HG03342 (cell line): ENCODE data around the gene DNAJB11.
A peak's percentile ranks its signal among the peaks of the same experiment; 100 is the strongest.
"Not testable (repeated sequence)": the region's sequence is repeated elsewhere in the genome, so short reads cannot be mapped to it uniquely, and the experiment has no call there.

ENCODE experiments used
- ATAC-seq: cut with Tn5 transposase; IDR thresholded peaks from one replicate; pipeline ENCODE4 v1.9.1; 2021; ENCODE audit warnings: mild to moderate bottlenecking, moderate library complexity; ENCODE audit not compliant: unreplicated experiment

DNAJB11 gene

DNA sequence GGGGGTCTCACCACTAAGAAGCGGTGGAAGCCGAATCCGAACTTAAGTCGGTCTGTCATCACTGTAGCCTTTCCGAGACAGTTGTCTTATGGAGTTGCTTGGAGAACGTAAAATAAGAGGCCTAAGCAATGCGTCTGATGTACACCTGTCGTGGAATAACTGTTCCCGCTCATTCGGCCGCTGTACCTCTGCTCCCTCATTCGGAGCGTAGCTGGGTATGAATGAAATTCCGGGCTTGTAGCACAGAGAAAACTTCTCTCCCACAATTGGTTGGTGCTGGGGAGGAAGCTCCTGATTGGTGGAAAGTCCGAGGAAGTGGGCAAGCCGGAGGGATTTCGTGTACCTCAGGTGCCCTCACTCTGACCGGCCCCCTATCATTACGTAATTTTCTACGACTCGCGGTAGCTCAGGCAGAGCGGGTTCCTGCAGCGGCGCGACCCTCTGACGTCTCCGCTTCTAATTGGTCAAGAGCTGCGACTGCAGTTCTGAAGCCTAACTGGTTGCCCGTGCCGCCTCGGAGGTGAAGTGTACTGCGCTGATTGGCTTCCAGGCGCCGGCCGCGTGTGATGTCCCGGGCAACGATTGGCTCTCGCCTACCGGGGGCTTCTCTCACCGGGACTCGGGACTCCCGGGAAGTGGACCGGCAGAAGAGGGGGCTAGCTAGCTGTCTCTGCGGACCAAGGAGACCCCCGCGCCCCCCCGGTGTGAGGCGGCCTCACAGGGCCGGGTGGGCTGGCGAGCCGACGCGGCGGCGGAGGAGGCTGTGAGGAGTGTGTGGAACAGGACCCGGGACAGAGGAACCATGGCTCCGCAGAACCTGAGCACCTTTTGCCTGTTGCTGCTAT is at the start of gene DNAJB11:
TSS of gene DNAJB11 (plus strand) at position 625 of the 845 bp plus-strand sequence. CDS start at position 803, 178 bp downstream.
- ATAC-seq: peak; percentile 82

DNA sequence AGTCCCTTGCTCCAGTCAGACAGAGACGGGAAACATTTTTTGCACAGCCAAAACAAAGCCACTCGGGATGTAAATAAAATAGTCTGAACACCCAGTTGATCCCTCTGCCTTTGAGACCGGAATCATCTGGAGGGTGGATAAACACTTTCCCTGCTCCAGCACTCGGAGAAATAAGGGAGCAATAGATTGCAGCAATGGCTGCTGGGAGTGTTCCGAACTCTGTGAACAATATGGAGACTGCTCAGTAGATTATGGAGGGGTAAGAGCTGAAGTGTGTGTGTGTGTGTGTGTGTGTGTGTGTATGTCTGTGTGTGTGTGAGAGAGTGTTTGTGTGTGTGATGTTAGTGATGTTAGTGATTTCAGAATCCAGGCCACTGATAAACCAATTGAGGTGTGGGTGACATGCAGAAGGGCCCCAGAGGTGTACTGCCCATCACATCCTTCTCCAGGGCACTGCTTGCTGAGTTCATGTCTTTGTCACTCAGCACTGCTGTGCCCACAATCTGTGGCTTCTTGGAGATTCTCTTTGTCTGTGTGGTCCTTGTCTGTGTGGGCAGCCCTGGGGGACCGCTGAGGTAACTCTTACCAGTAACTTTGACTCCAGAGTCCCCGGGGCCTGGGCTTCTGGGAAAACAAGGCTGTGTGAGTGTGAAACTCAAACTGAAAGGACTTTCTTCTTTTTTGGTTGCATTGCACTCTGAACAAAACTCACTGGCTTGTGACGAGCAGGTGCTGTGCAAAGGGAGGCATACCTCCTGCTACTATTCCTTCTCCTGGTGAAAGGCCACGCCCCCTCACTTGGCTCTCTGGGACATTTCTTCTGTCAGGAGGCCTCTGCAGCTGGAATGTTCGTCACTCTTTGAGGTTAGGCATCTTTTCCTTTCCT is 49.3 kb upstream of the DNAJB11 start:
- ATAC-seq: peak; percentile 66

DNA sequence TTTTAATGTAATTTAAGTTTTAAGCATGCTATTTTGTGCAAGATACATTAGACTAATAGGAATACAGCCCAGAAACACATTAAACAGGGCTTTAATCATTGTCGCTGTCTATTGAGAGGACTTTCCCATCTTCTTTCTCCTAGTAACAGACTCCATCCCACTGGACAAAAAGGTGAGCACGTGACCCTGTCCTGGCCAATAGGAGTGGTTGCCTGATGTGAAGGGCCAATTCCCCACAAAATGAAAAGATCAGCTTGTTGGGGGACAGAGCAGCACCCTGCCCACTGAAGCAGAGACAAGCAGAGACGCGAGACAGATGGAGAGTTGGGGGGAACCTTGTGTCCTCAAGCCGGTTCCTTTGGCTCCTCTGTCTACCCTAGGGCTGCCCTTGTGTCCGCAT is 47.5 kb upstream of the DNAJB11 start:
- no peak for ATAC-seq

DNA sequence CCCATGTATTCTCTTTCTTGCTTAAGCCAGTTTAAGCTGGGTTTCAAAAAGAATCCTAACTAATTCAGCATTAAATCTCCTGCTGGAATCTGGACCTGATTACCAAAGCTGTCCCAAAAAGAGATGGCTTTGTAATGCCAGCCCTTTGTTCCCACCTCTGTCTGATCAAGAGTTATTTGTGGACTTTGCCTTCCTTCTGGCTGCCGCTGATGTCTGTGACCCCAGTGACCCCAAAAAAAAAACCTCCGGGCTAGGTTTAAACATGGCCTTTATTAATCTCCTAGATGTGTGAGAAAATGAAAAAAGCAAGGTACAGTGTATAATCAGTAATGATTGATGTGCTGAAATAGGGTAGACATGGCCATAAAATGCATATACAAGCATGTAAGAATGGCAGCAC is 47.1 kb upstream of the DNAJB11 start:
- ATAC-seq: no peak

DNA sequence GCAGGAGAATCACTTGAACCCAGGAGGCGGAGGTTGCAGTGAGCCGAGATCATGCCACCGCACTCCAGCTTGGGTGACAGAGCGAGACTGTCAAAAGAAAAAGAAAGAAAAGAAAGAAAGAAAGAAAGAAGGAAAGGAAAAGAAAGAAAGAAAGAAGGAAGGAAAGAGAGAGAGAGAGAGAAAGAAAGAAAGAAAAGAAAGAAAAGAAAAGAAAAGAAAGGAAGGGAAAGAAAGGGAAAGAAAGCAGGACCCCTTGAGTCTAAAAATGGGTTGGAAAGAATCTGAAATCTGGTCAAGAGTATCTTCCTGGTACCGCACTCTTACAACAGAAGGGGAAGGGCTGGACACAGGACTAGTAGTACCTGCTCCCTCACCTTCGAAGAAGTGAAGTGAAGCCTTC is 45.9 kb upstream of the DNAJB11 start:
- no peak for ATAC-seq

DNA sequence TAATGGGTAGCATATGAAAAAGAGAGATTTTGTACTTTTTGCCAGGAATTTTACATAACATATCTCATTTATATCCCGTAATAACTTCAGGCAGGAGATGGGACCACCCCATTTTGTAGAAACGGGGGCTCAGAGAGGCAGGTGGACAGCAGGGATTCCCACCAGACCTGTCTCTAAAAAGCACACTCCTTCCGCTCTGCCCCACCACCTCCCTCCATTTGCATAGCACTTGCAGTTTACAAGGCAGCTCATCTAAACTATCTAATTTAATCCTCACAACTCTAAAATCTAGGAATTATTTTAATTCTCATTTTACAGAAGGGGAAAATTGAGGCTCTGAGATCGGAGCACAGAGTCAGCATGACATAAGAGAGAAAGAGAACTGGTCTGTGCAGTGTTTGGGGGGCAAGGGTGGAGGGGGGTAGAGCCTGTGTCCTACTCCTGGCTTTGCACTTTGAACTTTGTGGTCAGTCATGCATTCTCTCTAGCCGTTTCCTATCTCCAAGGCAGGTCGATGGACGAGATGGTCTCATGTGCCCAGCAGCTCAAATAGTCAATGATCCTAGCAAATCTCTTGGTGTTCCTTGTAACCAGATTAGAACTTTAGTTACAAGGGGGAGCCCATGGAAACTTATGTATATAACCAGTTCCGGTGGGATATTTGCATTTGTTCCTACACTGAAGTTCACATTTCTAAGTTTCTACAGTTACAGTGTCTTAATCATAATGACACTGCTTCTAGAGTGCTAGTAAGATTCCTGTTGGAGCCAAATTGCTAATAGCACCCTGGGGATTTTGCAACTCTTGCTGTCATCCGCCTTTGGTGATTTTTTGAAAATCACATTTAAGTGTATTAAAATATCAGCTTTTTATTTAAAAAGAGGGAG is 44.9 kb upstream of the DNAJB11 start:
- no peak for ATAC-seq

DNA sequence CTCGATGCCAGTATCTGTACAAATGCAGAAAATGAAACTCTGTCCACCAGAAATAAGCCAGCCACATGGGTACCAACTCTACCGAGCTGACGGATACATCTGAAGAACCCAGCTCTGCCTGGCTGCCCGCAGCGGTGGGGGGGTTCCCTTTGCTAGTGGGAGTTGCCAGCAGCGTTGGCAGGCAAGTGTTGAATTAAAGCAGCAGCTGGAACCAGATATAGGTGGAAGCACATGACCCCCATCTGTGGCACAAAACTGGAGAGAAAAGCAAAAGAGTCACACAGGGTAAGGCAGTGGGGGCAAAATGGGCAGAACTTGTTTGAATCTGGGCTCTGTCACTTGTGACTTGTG is 44.3 kb upstream of the DNAJB11 start:
- no peak for ATAC-seq

DNA sequence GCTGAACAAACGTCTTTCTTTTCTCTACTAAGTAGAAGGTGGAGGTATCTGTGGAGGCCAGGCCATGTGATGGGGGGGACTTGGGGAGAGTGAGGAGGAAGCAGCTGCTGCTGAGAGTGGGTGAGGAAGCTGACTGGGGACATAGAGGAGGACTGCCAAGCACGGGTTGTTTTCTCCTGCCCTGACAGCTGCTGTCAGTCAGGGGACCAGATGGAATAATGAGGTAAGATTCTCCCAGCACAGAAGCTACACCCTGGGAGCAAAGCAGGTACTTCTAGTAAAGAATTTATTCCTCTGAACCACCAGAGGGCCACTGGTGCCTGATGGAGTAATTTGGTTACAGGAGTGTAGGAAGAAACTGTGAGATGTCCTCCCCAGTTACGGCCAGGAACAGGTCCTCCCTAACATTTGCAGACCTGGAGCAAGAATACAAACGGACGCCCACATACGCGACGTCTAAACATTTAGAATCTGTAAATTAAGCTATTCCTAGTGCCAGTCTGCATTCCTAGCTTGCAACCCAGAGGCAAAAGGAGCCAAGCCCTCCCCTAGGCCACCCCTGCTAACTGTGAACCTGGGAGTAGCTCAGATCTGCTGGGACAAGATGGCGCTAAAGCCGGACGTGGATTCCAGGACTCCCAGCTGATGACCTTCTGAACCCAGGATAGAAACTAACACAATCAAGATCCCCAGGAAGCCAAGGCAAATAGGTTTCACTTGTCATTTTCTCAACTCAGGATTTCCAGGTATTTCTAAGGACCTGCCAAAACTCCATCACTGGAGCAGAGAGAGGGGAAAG is 41.1 kb upstream of the DNAJB11 start:
- no peak for ATAC-seq

DNA sequence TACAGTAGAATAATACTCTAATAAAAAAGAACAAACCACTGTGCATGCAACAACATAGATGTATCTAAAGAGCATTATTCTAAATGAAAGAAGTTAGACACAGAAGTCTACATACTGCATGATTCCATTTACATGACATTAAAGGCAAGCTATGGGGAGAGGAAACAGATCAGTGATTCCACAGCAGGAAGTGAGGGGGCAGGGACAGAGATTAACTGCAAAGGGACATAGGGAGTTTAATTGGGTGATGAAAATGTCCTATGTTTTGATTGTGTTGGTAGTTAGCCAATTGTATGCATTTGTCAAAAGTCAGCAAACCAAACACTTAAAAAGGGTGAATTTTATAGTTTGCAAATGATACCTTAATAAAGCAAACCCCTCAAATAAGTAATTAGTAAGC is 40.1 kb upstream of the DNAJB11 start:
- no peak for ATAC-seq

DNA sequence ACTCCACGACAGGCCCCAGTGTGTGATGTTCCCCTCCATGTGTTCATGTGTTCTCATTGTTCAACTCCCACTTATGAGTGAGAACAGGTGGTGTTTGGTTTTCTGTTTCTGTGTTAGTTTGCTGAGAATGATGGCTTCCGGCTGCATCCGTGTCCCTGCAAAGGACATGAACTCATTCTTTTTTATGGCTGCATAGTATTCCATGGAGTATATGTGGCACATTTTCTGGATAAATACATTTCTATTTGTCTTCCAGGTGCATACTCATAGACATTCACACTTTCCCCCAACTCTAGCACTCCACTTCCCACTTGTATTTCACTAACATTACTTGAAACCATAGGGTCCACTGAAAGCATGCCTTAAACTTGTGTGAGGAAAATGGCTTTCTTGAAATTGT is 38.8 kb upstream of the DNAJB11 start:
- ATAC-seq: not testable (repeated sequence)

DNA sequence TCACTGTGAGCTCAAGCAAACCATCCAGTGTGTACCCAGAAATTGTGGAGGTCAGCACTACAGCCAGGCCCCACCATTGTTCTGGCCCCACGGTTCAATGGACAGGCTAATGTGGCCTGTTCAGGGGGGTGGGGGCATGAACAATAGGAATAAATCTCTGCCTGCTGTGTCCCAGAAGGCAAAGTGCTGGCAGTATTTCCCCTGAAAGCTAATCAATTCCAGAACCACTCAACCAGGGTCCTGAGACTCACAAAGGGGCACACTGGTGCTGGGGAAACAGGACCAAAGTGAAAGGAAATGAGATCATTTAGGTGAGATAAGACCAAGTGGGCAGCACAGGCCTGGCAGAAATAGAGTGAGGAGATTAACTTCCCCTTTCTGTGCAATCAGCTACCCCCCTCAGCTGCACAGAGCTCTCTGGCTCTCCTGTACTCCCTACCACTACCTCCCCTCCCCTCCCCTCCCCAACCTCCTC is 37.9 kb upstream of the DNAJB11 start:
- ATAC-seq: peak; percentile 56

DNA sequence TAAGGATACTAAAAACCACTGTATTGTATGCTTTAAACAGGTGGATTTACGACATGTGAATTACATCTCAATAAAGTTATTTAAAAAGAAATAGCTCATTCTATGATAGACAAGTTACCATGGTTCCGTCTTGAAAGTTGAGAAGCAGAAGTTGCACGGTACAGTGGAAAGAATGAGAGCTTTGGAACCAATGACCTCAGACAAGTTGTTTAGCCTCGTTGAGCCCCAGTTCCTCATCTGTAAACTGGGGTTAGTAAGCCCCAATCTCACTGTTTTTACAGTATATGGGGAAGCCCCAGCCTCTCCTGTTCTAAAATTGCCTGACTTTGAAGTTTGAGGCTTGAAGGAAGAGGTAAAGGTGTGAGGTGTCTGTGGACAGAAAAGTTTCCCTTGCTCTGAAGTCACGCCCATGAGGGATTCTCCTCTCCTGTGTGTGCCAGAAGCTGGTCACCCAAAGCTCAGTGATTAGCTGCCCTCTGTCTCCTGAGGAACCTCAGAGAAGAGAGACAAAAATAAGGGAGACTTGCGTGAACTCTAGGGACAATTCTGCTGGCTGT is 36.3 kb upstream of the DNAJB11 start:
- peak; percentile 85 for ATAC-seq

DNA sequence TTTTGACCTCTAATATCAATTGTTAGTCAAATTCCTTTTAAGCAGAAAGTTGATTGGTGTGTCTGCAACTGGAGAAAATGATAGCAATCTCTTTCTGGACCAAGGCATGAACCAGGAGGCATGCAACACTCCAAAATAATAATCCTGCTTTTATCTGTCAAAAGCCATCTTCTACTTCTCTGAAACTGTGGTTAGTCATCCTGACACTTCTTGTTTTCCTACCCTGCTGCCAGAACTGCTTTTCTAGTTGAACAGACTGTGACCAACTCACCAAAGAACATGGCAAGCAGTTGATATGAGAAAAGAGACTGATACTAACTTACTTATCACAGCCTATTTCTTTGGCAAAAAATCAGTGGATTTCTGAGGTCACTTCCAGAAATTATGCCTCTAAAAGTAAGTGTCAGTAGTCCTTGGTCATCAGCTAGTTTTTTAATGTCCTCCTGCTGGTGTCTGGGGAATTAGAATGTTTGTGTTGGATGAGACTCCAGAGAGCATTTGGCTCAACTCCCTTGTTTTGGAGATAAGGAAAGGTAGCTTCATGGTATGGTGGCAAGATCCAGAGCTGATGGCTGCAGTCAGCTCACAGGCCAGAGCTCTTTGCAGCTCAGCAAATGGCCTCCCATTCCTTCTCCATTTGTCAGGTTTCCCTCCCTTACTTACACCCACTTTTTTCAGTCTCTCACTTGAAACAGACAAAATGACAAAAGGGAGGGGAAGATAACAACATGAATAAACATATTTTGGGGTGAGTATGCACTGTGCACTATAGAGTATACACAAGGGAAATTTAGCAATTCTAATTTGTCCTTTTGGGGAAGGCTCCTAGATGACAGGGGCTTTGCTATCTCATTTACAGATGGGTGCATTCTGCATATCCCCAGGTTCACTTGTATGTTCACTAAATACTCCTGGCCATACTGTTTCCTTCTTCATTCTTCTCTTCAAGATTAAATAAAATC is 33.4 kb upstream of the DNAJB11 start:
- ATAC-seq: no peak

DNA sequence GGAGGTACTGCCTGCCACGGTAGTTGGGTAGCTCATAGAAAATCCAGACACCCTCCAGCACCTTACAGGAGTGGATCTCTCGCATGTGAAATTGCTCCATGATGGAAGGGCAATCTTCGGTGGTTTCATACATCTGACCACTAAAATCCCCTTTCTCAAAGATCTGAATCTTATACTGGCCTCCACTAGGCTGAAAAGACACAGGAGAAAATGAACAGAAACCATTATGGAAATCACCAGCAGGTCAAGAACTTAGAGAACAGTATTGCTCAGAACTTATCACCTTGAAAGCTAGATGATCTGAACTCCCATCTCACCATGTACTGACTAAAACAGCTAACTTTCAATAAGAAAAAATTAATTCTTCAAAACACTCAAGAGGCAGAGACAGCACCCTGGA is 31.7 kb upstream of the DNAJB11 start:
- ATAC-seq: no peak

DNA sequence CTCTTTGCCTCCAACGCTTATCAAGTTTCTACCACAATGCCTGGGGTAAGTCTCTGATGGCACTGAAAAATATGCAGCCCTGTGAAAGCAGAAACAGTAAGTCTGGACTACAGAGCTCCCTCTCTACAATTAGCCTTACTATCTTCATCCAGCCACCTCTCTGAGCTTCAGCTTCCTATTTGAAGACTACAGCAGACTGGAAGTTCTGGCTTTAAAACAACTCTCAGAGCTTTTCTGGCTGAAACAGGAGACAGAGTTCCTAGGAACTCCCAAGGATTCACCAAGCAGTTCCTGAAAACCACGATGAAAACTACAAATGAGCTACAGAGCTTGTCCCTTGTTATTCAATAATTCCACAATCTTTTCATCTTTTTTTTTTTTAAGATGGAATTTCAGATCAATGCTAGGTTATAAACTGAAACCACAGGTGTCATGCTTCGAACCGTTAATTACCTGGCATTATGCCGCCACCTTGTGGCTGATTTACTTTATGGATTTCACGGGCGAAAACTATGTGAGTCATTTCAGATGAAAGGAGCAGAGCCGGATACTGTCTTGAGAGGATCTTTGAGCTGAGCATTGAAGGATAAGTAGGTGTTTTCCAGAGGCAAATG is 30.2 kb upstream of the DNAJB11 start:
- peak; percentile 66 for ATAC-seq

DNA sequence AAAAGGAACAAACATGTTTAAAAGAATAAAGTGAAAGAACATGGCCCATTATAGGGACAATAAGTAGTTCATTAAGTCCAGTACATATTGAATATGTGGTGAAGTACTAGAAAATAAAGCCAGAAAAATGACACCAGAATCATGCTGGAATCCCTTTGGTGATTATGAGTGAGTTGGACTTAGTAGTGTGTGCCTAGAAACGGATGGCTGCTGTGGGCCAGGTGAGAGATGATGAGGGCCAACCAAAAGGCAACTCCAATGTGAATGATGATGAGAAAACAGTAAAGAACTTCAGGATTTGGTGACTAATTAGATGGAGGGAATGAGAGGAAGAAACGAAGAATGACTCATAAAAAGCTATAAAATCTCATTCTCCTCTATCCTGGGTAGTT is 29.7 kb upstream of the DNAJB11 start:
- peak; percentile 9 for ATAC-seq

DNA sequence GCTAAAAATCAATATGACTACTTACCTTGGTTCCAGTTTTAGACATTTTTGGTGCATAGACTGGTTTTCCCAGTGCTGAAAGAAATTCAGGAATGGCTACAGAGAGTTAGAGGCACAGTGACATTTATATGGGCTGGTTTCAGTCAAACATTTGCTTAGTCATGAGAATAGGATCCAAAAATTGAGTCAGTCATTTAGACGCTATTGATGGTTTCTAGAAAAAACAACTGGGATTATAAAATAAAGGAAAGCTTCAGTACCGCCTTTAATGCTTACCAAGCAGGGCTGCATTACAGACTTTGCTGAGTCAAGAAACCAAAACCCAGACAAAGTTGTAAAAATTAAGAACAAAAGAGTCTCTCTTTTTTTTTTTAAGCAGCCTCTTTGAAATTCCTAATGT is 26.2 kb upstream of the DNAJB11 start, which contains the start of gene CRYGS:
TSS of gene CRYGS (minus strand) at position 100 of the 400 bp plus-strand sequence. CDS start at position 46, 54 bp downstream.
- no peak for ATAC-seq

DNA sequence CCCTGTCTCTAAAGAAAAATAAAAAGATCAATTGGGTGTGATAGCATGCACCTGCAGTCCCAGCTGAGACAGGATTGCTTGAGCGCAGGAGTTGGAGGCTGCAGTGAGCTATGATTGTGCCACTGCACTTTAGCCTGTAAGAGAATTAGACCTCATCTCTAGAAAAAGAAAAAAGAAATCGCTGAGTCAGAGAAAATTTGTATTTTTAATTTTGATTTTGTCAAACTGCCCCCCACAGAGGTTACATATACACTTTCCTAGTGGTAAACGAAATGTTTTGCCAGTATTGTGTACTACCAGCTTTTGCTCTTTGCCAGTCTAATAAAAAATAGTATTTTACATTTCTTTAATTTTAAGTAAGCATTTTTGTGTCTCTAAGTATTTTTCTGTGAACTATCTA is 21.0 kb upstream of the DNAJB11 start:
- no peak for ATAC-seq
